ENCODE results near the gene HSF4.

Gene HSF4

GRCh38 chr16:67187175-67187890, 22.8 kb downstream of the HSF4 start:
- H3K4me3 ChIP-seq (ENCODE audit: low read length), result no peak overlapping the region
- TF ChIP-seq CTCF (conservative IDR thresholded peaks at IDR 0.05; ENCODE audit: low read depth, low read length), result no peak
- DNase-seq (ENCODE audit: low read depth), result no peak

- no peak for DNase-seq (ENCODE audit: low read depth)
- no peak overlapping the region for H3K4me3 ChIP-seq (ENCODE audit: low read length)
- TF ChIP-seq CTCF (conservative IDR thresholded peaks at IDR 0.05; ENCODE audit: low read depth, low read length), result no peak
These were observed 23.8 kb downstream of the HSF4 start for GRCh38 chr16:67188323-67188722.

- H3K4me3 ChIP-seq (ENCODE audit: low read length), result no peak overlapping the region
- TF ChIP-seq CTCF (conservative IDR thresholded peaks at IDR 0.05; ENCODE audit: low read depth, low read length), result no peak
- no peak for DNase-seq (ENCODE audit: low read depth)
These were observed 24.3 kb downstream of the HSF4 start for GRCh38 chr16:67188798-67189197.

- H3K4me3 ChIP-seq (ENCODE audit: low read length), result no peak within 1 kb of the TSS
- DNase-seq (ENCODE audit: low read depth), result no peak
- TF ChIP-seq CTCF (conservative IDR thresholded peaks at IDR 0.05; ENCODE audit: low read depth, low read length), result no peak
These were observed 25.5 kb downstream of the HSF4 start, which contains the start of gene EXOC3L1 for GRCh38 chr16:67190041-67190440. TSS of gene EXOC3L1 (minus strand) at chr16:67190136. CDS start at chr16:67189676, 460 bp downstream.

- no peak overlapping the region for H3K4me3 ChIP-seq (ENCODE audit: low read length)
- TF ChIP-seq CTCF (conservative IDR thresholded peaks at IDR 0.05; ENCODE audit: low read depth, low read length), result no peak
- DNase-seq (ENCODE audit: low read depth), result no peak
These were observed 26.2 kb downstream of the HSF4 start for GRCh38 chr16:67190448-67191399.

GRCh38 chr16:67191411-67191994, 27.0 kb downstream of the HSF4 start:
- TF ChIP-seq CTCF (conservative IDR thresholded peaks at IDR 0.05; ENCODE audit: low read depth, low read length), result no peak
- H3K4me3 ChIP-seq (ENCODE audit: low read length), result peak overlapping the region; percentile 29
- no peak for DNase-seq (ENCODE audit: low read depth)
